Epithelial cell of esophagus (primary cell): ENCODE data around the gene MDGA2.

ENCODE experiments used
- DNase-seq: peaks from one replicate; pipeline ENCODE4 v3.0.0; 2010; ENCODE audit warnings: low read depth
- H3K4me3 ChIP-seq: 2 replicates; pipeline ENCODE4 v1.5.1; 2011; ENCODE audit warnings: mild to moderate bottlenecking, low read length, control low read depth
- CTCF ChIP-seq: IDR thresholded peaks from 2 replicates; pipeline ENCODE4 v1.5.1; 2011; ENCODE audit warnings: low read depth, mild to moderate bottlenecking, low read length, control low read depth, inconsistent platforms; ENCODE audit not compliant: insufficient read depth; ENCODE audit errors: missing control alignments

Gene MDGA2

GRCh38 chr14:47102472-47102871 is 572.9 kb downstream of the MDGA2 start:
- no peak overlapping the region for H3K4me3 ChIP-seq
- no peak for TF ChIP-seq CTCF
- DNase-seq, result no peak

GRCh38 chr14:47085678-47086077 is 589.7 kb downstream of the MDGA2 start:
- no peak overlapping the region for H3K4me3 ChIP-seq
- no peak for TF ChIP-seq CTCF
- no peak for DNase-seq

GRCh38 chr14:47065326-47065725 is 610.1 kb downstream of the MDGA2 start:
- no peak for TF ChIP-seq CTCF
- no peak for DNase-seq
- H3K4me3 ChIP-seq, result no peak overlapping the region

- no peak for DNase-seq
- no peak overlapping the region for H3K4me3 ChIP-seq
- TF ChIP-seq CTCF, result no peak
Observed at GRCh38 chr14:47060050-47060449, 615.4 kb downstream of the MDGA2 start.

GRCh38 chr14:47057364-47057763 is 618.0 kb downstream of the MDGA2 start:
- no peak overlapping the region for H3K4me3 ChIP-seq
- no peak for TF ChIP-seq CTCF
- no peak for DNase-seq

- H3K4me3 ChIP-seq, result no peak overlapping the region
- TF ChIP-seq CTCF, result peak; percentile 54
- peak; percentile 53 for DNase-seq
Observed at GRCh38 chr14:47044841-47045240, 630.6 kb downstream of the MDGA2 start.

- TF ChIP-seq CTCF, result peak; percentile 58
- H3K4me3 ChIP-seq, result no peak overlapping the region
- peak; percentile 64 for DNase-seq
Observed at GRCh38 chr14:47040550-47040949, 634.9 kb downstream of the MDGA2 start.
